C4-2B (cell line): ENCODE measurements around the gene XCL1.

Experiments used
- CTCF ChIP-seq: fragments of 450-650 bp; conservative IDR thresholded peaks from 2 replicates; pipeline ENCODE4 v1.5.1; 2017; ENCODE audit warnings: mild to moderate bottlenecking
- ZFX ChIP-seq: fragments of 450-650 bp; IDR thresholded peaks from 2 replicates; pipeline ENCODE4 v1.6.1; 2017

- TF ChIP-seq CTCF (no peak), ZFX (no peak)
Observed at GRCh38 chr1:168567568-168567967, 8.8 kb upstream of the XCL1 start.
